Measurements from ENCODE around the gene CXCL13.

CXCL13 gene

DNA sequence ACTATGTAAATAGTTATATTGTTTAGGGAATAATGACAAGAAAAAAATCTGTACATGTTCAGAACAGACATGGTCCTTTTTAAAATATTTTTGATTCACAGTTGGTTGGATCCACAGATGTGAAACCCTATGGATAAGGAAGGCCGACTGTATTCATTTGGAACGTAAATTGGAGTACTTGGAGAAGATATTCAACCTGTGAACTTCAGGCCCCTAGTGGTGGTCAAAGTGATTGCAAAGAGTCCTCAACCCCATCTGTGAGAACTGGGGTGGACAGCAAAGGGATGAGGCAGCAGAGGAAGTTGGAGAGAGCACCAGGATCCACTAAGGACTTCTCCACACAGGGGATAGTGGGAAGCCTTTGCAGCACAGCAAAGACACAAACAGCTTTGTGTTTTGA lies 6.2 kb upstream of the CXCL13 start:
- Mint-ChIP-seq H3K27ac (no peak overlapping the region), H3K4me1 (no peaks in the 10 kb centered on the region), H3K4me3 (no peak overlapping the region), H3K36me3 (ENCODE audit: low read depth) (no peaks in the 10 kb centered on the region), H3K27me3 (ENCODE audit: low read depth) (peaks cover 6% of the 10 kb centered on the region), H3K9me3 (no peaks in the 10 kb centered on the region)
- TF ChIP-seq, protein P1, sequence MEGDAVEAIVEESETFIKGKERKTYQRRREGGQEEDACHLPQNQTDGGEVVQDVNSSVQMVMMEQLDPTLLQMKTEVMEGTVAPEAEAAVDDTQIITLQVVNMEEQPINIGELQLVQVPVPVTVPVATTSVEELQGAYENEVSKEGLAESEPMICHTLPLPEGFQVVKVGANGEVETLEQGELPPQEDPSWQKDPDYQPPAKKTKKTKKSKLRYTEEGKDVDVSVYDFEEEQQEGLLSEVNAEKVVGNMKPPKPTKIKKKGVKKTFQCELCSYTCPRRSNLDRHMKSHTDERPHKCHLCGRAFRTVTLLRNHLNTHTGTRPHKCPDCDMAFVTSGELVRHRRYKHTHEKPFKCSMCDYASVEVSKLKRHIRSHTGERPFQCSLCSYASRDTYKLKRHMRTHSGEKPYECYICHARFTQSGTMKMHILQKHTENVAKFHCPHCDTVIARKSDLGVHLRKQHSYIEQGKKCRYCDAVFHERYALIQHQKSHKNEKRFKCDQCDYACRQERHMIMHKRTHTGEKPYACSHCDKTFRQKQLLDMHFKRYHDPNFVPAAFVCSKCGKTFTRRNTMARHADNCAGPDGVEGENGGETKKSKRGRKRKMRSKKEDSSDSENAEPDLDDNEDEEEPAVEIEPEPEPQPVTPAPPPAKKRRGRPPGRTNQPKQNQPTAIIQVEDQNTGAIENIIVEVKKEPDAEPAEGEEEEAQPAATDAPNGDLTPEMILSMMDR (IDR thresholded peaks at IDR 0.05; ENCODE audit: unreplicated experiment in 3 of 3) = peak; percentile 24 to 43 (median 38)

DNA sequence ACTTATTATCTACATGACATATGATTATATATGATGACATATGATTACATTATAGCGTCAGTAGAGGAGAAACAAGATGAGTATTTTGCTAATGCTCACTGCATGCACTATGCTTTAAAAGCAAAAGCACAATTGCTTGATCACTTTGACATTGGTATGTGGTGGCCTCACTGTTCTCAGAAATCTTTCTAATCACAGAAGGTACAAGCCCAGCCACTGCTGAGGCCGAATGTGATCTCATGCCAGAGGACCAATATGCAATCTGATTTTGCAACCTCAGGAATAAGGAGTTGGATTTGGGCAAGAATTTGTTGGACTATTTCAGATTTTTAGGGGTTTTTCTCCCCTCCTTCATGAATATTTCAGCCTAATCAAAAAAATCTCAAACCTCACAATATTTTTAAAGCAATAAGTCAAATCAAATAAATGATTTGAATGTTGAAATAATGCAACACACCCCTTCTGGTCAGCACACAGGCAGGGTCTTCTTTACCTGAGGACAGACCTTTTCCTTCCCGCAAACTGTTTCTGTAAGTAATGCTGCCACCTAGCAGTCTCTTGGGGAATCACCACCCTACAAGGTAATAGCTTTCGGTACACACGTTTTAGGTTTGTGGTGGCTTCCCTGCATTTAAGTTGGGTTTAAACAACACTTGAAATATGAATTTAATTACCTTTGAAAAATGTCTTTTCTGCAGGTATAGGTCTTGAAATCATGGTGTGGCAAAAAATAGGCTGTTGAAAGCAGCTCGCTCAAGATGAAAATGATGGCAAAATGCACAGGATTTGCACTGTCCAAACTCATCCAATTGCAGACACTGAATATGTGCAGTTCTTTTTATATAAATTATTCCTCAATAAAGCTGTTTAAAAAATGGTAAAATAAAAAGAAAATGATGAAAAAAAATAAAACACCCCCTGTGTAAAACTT lies 4.8 kb upstream of the CXCL13 start:
- no peaks in the 10 kb centered on the region for H3K36me3 Mint-ChIP-seq (ENCODE audit: low read depth)
- H3K9me3 Mint-ChIP-seq = no peaks in the 10 kb centered on the region

DNA sequence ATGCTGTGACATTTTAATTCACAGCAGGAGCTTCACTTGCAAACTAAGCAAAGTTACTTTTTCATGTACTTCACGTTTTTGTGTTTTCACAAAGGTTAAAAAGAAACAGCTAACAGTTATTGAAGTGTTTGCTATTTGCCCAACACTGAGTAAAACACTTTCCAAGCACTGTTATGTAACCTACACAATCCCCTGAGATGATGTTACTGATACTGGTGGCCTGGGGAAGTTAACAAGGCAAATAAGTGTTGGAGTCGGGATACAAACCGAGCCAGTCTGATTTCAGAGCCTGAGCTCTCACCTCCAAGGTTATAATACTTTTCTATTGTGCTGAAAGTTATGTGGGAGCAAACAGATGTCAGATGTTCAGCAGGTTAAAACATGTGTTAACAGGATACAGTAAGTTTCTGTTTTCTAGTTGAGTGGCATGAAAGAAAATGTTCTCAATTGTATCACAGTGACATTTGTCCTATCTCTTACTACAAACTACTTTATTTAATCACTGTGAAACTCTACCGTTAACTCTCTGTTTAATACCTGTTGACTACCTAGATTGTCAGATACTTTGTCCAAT lies 3.9 kb upstream of the CXCL13 start:
- H3K4me1 Mint-ChIP-seq = no peaks in the 10 kb centered on the region
- H3K27ac Mint-ChIP-seq = no peak overlapping the region
- no peaks in the 10 kb centered on the region for H3K36me3 Mint-ChIP-seq (ENCODE audit: low read depth)
- TF ChIP-seq, protein P1 (IDR thresholded peaks at IDR 0.05; ENCODE audit: unreplicated experiment in 3 of 3) = no peak
- no peaks in the 10 kb centered on the region for H3K9me3 Mint-ChIP-seq
- H3K27me3 Mint-ChIP-seq (ENCODE audit: low read depth) = peaks cover 6% of the 10 kb centered on the region
- no peak overlapping the region for H3K4me3 Mint-ChIP-seq

More for the DNA sequence above, 4.8 kb upstream of the CXCL13 start:
- TF ChIP-seq, protein P1 (IDR thresholded peaks at IDR 0.05; ENCODE audit: unreplicated experiment in 3 of 3) = peak; percentile 79 to 83 (median 82)
- Mint-ChIP-seq H3K4me3 (no peak overlapping the region), H3K27me3 (ENCODE audit: low read depth) (peaks cover 6% of the 10 kb centered on the region), H3K4me1 (no peaks in the 10 kb centered on the region), H3K27ac (no peak overlapping the region)

DNA sequence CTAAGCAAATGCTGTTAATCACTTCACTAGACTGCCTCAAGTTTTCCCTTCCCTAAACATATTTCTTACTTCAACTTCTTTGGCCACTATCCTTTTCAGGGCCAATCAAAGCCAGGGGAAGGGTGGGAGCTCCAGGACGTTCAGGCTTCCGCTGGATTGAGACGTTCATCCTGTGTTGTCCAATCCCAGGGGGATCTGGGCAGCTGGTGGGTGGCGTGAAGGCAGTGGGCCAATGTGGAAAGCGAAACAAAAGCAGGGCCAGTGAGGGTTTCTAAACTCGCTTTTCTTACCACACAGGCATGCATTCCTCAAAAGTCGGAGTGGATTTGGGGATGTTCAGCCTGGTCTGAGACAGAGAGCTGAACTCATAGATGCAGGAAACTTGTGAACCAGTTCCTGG lies 7.6 kb downstream of the CXCL13 start:
- peaks cover 10% of the 10 kb centered on the region for H3K4me1 Mint-ChIP-seq
- H3K36me3 Mint-ChIP-seq (ENCODE audit: low read depth) = no peaks in the 10 kb centered on the region
- TF ChIP-seq, protein P1 (IDR thresholded peaks at IDR 0.05; ENCODE audit: unreplicated experiment in 3 of 3) = no peak
- no peak overlapping the region for H3K27ac Mint-ChIP-seq
- no peak overlapping the region for H3K4me3 Mint-ChIP-seq
- H3K9me3 Mint-ChIP-seq = no peaks in the 10 kb centered on the region
- no peaks in the 10 kb centered on the region for H3K27me3 Mint-ChIP-seq (ENCODE audit: low read depth)

DNA sequence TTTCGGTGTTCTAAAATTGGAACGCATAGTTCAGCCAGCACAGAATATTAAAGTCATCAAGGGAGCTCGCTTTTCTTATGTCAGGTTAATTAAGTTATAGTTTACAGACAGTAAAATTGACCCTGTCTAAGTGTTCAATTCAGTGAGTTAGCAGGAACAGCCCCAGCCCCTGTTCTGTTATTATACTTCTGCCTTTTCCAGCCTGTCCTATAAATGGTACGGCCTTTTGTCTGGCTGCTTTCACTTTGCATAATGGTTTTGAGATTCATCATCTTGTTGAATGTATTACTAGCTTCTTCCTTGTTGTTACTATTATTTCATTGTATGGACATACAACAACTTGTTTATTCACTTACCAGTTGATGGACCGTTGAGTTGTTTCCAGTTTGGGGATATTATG lies 9.5 kb downstream of the CXCL13 start:
- Mint-ChIP-seq H3K27me3 (ENCODE audit: low read depth) (no peaks in the 10 kb centered on the region), H3K4me1 (peaks cover 28% of the 10 kb centered on the region), H3K9me3 (no peaks in the 10 kb centered on the region), H3K36me3 (ENCODE audit: low read depth) (no peaks in the 10 kb centered on the region), H3K27ac (no peak overlapping the region), H3K4me3 (no peak overlapping the region)
- TF ChIP-seq, protein P1 (IDR thresholded peaks at IDR 0.05; ENCODE audit: unreplicated experiment in 3 of 3) = no peak
